ENCODE data around the gene SAMD8.
"Not testable (repeated sequence)": the region's sequence is repeated elsewhere in the genome, so short reads cannot be mapped to it uniquely, and the experiment has no call there.

SAMD8 gene

GRCh38 chr10:75137533-75138438 lies 26.3 kb downstream of the SAMD8 start:
- peak; percentile 13 to 20 (median 18) for DNase-seq (ENCODE audit: low read depth in 2 of 3, low spot score in 1 of 3)

- DNase-seq (ENCODE audit: low read depth in 2 of 3, low spot score in 1 of 3), result no peak
These were observed 28.8 kb downstream of the SAMD8 start for GRCh38 chr10:75140246-75140645.

- no peak for DNase-seq (ENCODE audit: low read depth in 2 of 3, low spot score in 1 of 3)
These were observed 31.9 kb downstream of the SAMD8 start for GRCh38 chr10:75143353-75143752.

- DNase-seq (ENCODE audit: low read depth in 2 of 3, low spot score in 1 of 3), result no peak
These were observed 34.1 kb downstream of the SAMD8 start for GRCh38 chr10:75145590-75145989.

GRCh38 chr10:75146780-75147179 lies 35.3 kb downstream of the SAMD8 start:
- no peak for DNase-seq (ENCODE audit: low read depth in 2 of 3, low spot score in 1 of 3)

- DNase-seq (ENCODE audit: low read depth in 2 of 3, low spot score in 1 of 3), result no peak
These were observed 39.2 kb downstream of the SAMD8 start for GRCh38 chr10:75150656-75151055.

- no peak for DNase-seq (ENCODE audit: low read depth in 2 of 3, low spot score in 1 of 3)
These were observed 48.1 kb downstream of the SAMD8 start for GRCh38 chr10:75159519-75159918.

GRCh38 chr10:75165684-75166622 lies 54.5 kb downstream of the SAMD8 start:
- DNase-seq (ENCODE audit: low read depth in 2 of 3, low spot score in 1 of 3), result no peak

GRCh38 chr10:75166623-75166972 lies 55.1 kb downstream of the SAMD8 start:
- DNase-seq (ENCODE audit: low read depth in 2 of 3, low spot score in 1 of 3), result no peak

GRCh38 chr10:75168275-75168674 lies 56.8 kb downstream of the SAMD8 start:
- DNase-seq (ENCODE audit: low read depth in 2 of 3, low spot score in 1 of 3), result no peak

- DNase-seq (ENCODE audit: low read depth in 2 of 3, low spot score in 1 of 3), result no peak
These were observed 58.8 kb downstream of the SAMD8 start for GRCh38 chr10:75170215-75170614.

- DNase-seq (ENCODE audit: low read depth in 2 of 3, low spot score in 1 of 3), result no peak
These were observed 63.6 kb downstream of the SAMD8 start for GRCh38 chr10:75175046-75175445.

GRCh38 chr10:75176046-75176445 lies 64.6 kb downstream of the SAMD8 start:
- DNase-seq (ENCODE audit: low read depth in 2 of 3, low spot score in 1 of 3), result no peak

GRCh38 chr10:75176736-75177135 lies 65.3 kb downstream of the SAMD8 start:
- no peak for DNase-seq (ENCODE audit: low read depth in 2 of 3, low spot score in 1 of 3)

- DNase-seq (ENCODE audit: low read depth in 2 of 3, low spot score in 1 of 3), result no peak
These were observed 68.3 kb downstream of the SAMD8 start for GRCh38 chr10:75179657-75180177.

GRCh38 chr10:75180592-75180991 lies 69.1 kb downstream of the SAMD8 start:
- no peak for DNase-seq (ENCODE audit: low read depth in 2 of 3, low spot score in 1 of 3)

GRCh38 chr10:75181073-75181472 lies 69.6 kb downstream of the SAMD8 start:
- no peak for DNase-seq (ENCODE audit: low read depth in 2 of 3, low spot score in 1 of 3)

- no peak for DNase-seq (ENCODE audit: low read depth in 2 of 3, low spot score in 1 of 3)
These were observed 74.9 kb downstream of the SAMD8 start for GRCh38 chr10:75186310-75186709.

GRCh38 chr10:75187961-75188426 lies 76.5 kb downstream of the SAMD8 start:
- peak; percentile 34 to 43 (median 35) for DNase-seq (ENCODE audit: low read depth in 2 of 3, low spot score in 1 of 3)

- DNase-seq (ENCODE audit: low read depth in 2 of 3, low spot score in 1 of 3), result not testable (repeated sequence)
These were observed 77.1 kb downstream of the SAMD8 start for GRCh38 chr10:75188522-75188921.

GRCh38 chr10:75189266-75190096 lies 78.0 kb downstream of the SAMD8 start:
- no peak for DNase-seq (ENCODE audit: low read depth in 2 of 3, low spot score in 1 of 3)
